Activated CD8-positive, alpha-beta memory T cell treated with anti-CD3 and anti-CD28 coated beads for 1 hour (primary cell): Measurements from ENCODE around the gene SRD5A1.
A peak's percentile ranks its signal among the peaks of the same experiment; 100 is the strongest.

ENCODE experiments used
- DNase-seq, 2 donors: peaks; one replicate each; pipeline ENCODE4 v3.0.0-alpha.2; 2020; ENCODE audit warnings: low read depth in 1 of 2; ENCODE audit errors: extremely low read depth in 1 of 2

Gene SRD5A1

GRCh38 chr5:6632888-6633468 lies at the start of gene SRD5A1, which contains the start of gene NSUN2:
TSS of gene SRD5A1 (plus strand) at chr5:6633440. CDS start at chr5:6633577, 137 bp downstream.
TSS of gene NSUN2 (minus strand) at chr5:6633044. CDS start at chr5:6632979, 65 bp downstream.
- peak; percentile 65 to 92 for DNase-seq

GRCh38 chr5:6584101-6584645 lies 49.1 kb upstream of the SRD5A1 start:
- DNase-seq, result no peak

- DNase-seq, result no peak
Measured at GRCh38 chr5:6584727-6585126, 48.5 kb upstream of the SRD5A1 start.

- DNase-seq, result no peak
Measured at GRCh38 chr5:6585168-6585567, 48.1 kb upstream of the SRD5A1 start.

GRCh38 chr5:6585939-6586646 lies 47.1 kb upstream of the SRD5A1 start:
- no peak for DNase-seq

GRCh38 chr5:6586647-6587042 lies 46.6 kb upstream of the SRD5A1 start:
- DNase-seq, result no peak

GRCh38 chr5:6587171-6587570 lies 46.1 kb upstream of the SRD5A1 start:
- DNase-seq, result no peak

- no peak for DNase-seq
Measured at GRCh38 chr5:6590581-6590980, 42.7 kb upstream of the SRD5A1 start.

GRCh38 chr5:6591671-6592288 lies 41.5 kb upstream of the SRD5A1 start:
- DNase-seq, result no peak

- DNase-seq, result no peak
Measured at GRCh38 chr5:6592601-6593000, 40.6 kb upstream of the SRD5A1 start.

GRCh38 chr5:6593148-6594016 lies 39.9 kb upstream of the SRD5A1 start:
- no peak for DNase-seq

- no peak for DNase-seq
Measured at GRCh38 chr5:6594066-6594465, 39.2 kb upstream of the SRD5A1 start.

- DNase-seq, result no peak
Measured at GRCh38 chr5:6595405-6595804, 37.8 kb upstream of the SRD5A1 start.

GRCh38 chr5:6596388-6596787 lies 36.9 kb upstream of the SRD5A1 start:
- no peak for DNase-seq

GRCh38 chr5:6597557-6597956 lies 35.7 kb upstream of the SRD5A1 start:
- no peak for DNase-seq

- no peak for DNase-seq
Measured at GRCh38 chr5:6598351-6598900, 34.8 kb upstream of the SRD5A1 start.

- no peak for DNase-seq
Measured at GRCh38 chr5:6599739-6600138, 33.5 kb upstream of the SRD5A1 start.

GRCh38 chr5:6601271-6601670 lies 32.0 kb upstream of the SRD5A1 start:
- DNase-seq, result no peak

GRCh38 chr5:6601816-6602215 lies 31.4 kb upstream of the SRD5A1 start:
- no peak for DNase-seq

GRCh38 chr5:6602441-6602840 lies 30.8 kb upstream of the SRD5A1 start:
- DNase-seq, result no peak

GRCh38 chr5:6603643-6604042 lies 29.6 kb upstream of the SRD5A1 start:
- no peak for DNase-seq
